ENCODE data around the gene PLEKHH1.

- no peak for TF ChIP-seq MAX (CRISPR knock-in tag; IDR thresholded peaks at IDR 0.05)
- TF ChIP-seq RFX5 (IDR thresholded peaks at IDR 0.05; ENCODE audit: low read depth, low read length), result no peak
- no peak for TF ChIP-seq NCOA1 (IDR thresholded peaks at IDR 0.05; ENCODE audit: low read depth)
These were observed 29.8 kb upstream of the PLEKHH1 start for GRCh38 chr14:67503331-67503730.

All from K562 (cell line).